Kasumi-1 (cell line): Measurements from ENCODE around the gene SLC38A10.

Experiments
- DNase-seq, 2 experiments: peaks; one replicate each; lab custom pipeline; 2025; lab: John Stamatoyannopoulos, UW

The SLC38A10 gene

GRCh38 chr17:81254955-81255717 is 40.0 kb downstream of the SLC38A10 start:
- peak; percentile 91 for DNase-seq

GRCh38 chr17:81253358-81254131 is 41.6 kb downstream of the SLC38A10 start:
- peak; percentile 60 to 73 for DNase-seq

- no peak for DNase-seq
Observed at GRCh38 chr17:81252987-81253329, 42.1 kb downstream of the SLC38A10 start.

- DNase-seq, result no peak
Observed at GRCh38 chr17:81252326-81252986, 42.7 kb downstream of the SLC38A10 start.

- no peak for DNase-seq
Observed at GRCh38 chr17:81251709-81252301, 43.3 kb downstream of the SLC38A10 start.

- DNase-seq, result no peak
Observed at GRCh38 chr17:81251094-81251708, 43.9 kb downstream of the SLC38A10 start.

- DNase-seq, result no peak
Observed at GRCh38 chr17:81250286-81251093, 44.6 kb downstream of the SLC38A10 start.

- no peak for DNase-seq
Observed at GRCh38 chr17:81249223-81250040, 45.7 kb downstream of the SLC38A10 start.

- no peak for DNase-seq
Observed at GRCh38 chr17:81248649-81249048, 46.5 kb downstream of the SLC38A10 start.

GRCh38 chr17:81247339-81247990 is 47.6 kb downstream of the SLC38A10 start:
- no peak for DNase-seq

- no peak for DNase-seq
Observed at GRCh38 chr17:81246679-81247338, 48.3 kb downstream of the SLC38A10 start.

- DNase-seq, result no peak
Observed at GRCh38 chr17:81246343-81246670, 48.8 kb downstream of the SLC38A10 start.

- no peak for DNase-seq
Observed at GRCh38 chr17:81245665-81246342, 49.3 kb downstream of the SLC38A10 start.

- DNase-seq, result no peak
Observed at GRCh38 chr17:81245024-81245664, 50.0 kb downstream of the SLC38A10 start.

GRCh38 chr17:81244358-81245023 is 50.6 kb downstream of the SLC38A10 start:
- no peak for DNase-seq

- DNase-seq, result no peak
Observed at GRCh38 chr17:81243333-81243664, 51.8 kb downstream of the SLC38A10 start.

GRCh38 chr17:81242421-81243332 is 52.4 kb downstream of the SLC38A10 start:
- DNase-seq, result peak; percentile 30 to 38
